ENCODE results near the gene F13A1. TPM values are rescaled to one million over a fixed set of nuclear protein-coding genes. Genes with fewer than 3 reads are reported as not detected.

Gene F13A1
- total RNA-seq, 1 experiment from 2014 or later, result not detected

DNA sequence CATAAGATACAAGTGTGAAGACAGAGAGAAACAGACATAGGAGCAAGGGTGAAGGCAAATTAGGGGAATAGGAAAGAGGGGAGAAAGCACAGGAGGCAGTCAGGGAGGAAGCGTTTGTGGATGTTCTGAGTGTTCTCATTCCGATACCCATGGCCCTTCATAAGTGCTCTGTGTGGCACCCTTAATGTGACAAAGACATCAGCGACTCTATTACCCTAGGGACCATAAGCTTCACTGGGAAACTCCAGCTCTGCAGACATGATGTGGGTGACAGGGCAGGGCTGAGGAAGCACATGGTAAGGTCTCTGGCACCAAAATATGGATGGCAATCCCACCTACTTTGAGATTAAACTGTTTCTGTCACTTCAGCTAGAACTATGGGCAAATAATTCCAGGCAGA lies 33.0 kb downstream of the F13A1 start:
- intact Hi-C loops (cut with micrococcal nuclease; ENCODE audit: unreplicated experiment), result no loop called here
- Mint-ChIP-seq H3K36me3 (ENCODE audit: insufficient read depth, unreplicated experiment) (no peaks in the 10 kb centered on the region), H3K4me3 (ENCODE audit: low read depth, unreplicated experiment) (no peak overlapping the region), H3K27ac (ENCODE audit: unreplicated experiment) (no peak overlapping the region), H3K27me3 (ENCODE audit: unreplicated experiment) (peaks cover 46% of the 10 kb centered on the region), H3K4me1 (ENCODE audit: low read depth, unreplicated experiment) (no peaks in the 10 kb centered on the region), H3K9me3 (ENCODE audit: low read depth, unreplicated experiment) (no peaks in the 10 kb centered on the region)
- TF ChIP-seq CTCF (IDR thresholded peaks at IDR 0.05; ENCODE audit: unreplicated experiment), result no peak
- CTCF ChIA-PET, result no interaction called here
- DNase-seq, result no peak
- no TSS peak for BruUV-seq (replicated peaks)

DNA sequence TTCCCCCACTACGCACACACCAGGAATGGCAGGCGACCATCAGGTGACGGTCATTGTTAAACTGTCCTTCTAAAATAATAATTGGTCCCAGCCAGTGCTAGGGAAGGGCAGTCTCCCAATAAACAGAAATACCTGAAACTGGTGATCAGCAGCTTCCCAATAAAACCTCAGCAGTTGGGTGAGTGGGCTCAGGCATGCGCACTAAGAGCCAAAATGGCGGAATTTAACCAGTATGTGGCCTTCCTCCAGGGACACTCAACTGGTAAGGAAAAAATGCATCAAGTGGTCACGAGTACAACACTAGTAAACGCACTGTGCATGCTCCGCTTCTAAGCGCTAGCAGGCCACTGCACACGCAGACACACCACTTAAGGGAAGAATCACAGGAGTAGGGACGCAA lies 34.8 kb downstream of the F13A1 start:
- BruUV-seq (replicated peaks), result no TSS peak
- intact Hi-C loops (cut with micrococcal nuclease; ENCODE audit: unreplicated experiment), result no loop called here
- no peak for TF ChIP-seq CTCF (IDR thresholded peaks at IDR 0.05; ENCODE audit: unreplicated experiment)
- Mint-ChIP-seq H3K4me1 (ENCODE audit: low read depth, unreplicated experiment) (no peaks in the 10 kb centered on the region), H3K36me3 (ENCODE audit: insufficient read depth, unreplicated experiment) (no peaks in the 10 kb centered on the region), H3K27ac (ENCODE audit: unreplicated experiment) (no peak overlapping the region), H3K4me3 (ENCODE audit: low read depth, unreplicated experiment) (no peak overlapping the region), H3K9me3 (ENCODE audit: low read depth, unreplicated experiment) (no peaks in the 10 kb centered on the region), H3K27me3 (ENCODE audit: unreplicated experiment) (peaks cover 28% of the 10 kb centered on the region)
- CTCF ChIA-PET, result no interaction called here
- no peak for DNase-seq

- H3K9me3 Mint-ChIP-seq (ENCODE audit: low read depth, unreplicated experiment), result no peaks in the 10 kb centered on the region
- no peaks in the 10 kb centered on the region for H3K36me3 Mint-ChIP-seq (ENCODE audit: insufficient read depth, unreplicated experiment)
- CTCF ChIA-PET, result no interaction called here
- BruUV-seq (replicated peaks), result no TSS peak
- no peaks in the 10 kb centered on the region for H3K4me1 Mint-ChIP-seq (ENCODE audit: low read depth, unreplicated experiment)
- no peak for TF ChIP-seq CTCF (IDR thresholded peaks at IDR 0.05; ENCODE audit: unreplicated experiment)
- H3K4me3 Mint-ChIP-seq (ENCODE audit: low read depth, unreplicated experiment), result no peak overlapping the region
- no peak overlapping the region for H3K27ac Mint-ChIP-seq (ENCODE audit: unreplicated experiment)
- peaks cover 27% of the 10 kb centered on the region for H3K27me3 Mint-ChIP-seq (ENCODE audit: unreplicated experiment)
- DNase-seq, result no peak
- intact Hi-C loops (cut with micrococcal nuclease; ENCODE audit: unreplicated experiment), result no loop called here
Measured at GRCh38 chr6:6284221-6284966, 36.1 kb downstream of the F13A1 start.

- H3K36me3 Mint-ChIP-seq (ENCODE audit: insufficient read depth, unreplicated experiment), result no peaks in the 10 kb centered on the region
- DNase-seq, result no peak
- no TSS peak for BruUV-seq (replicated peaks)
- no peak overlapping the region for H3K27ac Mint-ChIP-seq (ENCODE audit: unreplicated experiment)
- no peak overlapping the region for H3K4me3 Mint-ChIP-seq (ENCODE audit: low read depth, unreplicated experiment)
- no peaks in the 10 kb centered on the region for H3K4me1 Mint-ChIP-seq (ENCODE audit: low read depth, unreplicated experiment)
- CTCF ChIA-PET, result no interaction called here
- peaks cover 27% of the 10 kb centered on the region for H3K27me3 Mint-ChIP-seq (ENCODE audit: unreplicated experiment)
- intact Hi-C loops (cut with micrococcal nuclease; ENCODE audit: unreplicated experiment), result no loop called here
- TF ChIP-seq CTCF (IDR thresholded peaks at IDR 0.05; ENCODE audit: unreplicated experiment), result no peak
- no peaks in the 10 kb centered on the region for H3K9me3 Mint-ChIP-seq (ENCODE audit: low read depth, unreplicated experiment)
Measured at GRCh38 chr6:6283746-6284145, 36.7 kb downstream of the F13A1 start.

Measured in Calu3 (cell line).